HCT116 (cell line): ENCODE measurements around the gene BRD3OS.

Experiments used
- EZH2 ChIP-seq: fragments of 200-600 bp; sonication (generic); IDR thresholded peaks from 2 replicates; pipeline ENCODE4 v1.6.1; 2017; ENCODE audit warnings: antibody characterized with exemption, mixed run types
- YY1 ChIP-seq: IDR thresholded peaks from 2 replicates; pipeline ENCODE4 v1.6.1; 2011; ENCODE audit warnings: low read length, low read depth, moderate library complexity, mild to moderate bottlenecking; ENCODE audit not compliant: insufficient replicate concordance; ENCODE audit errors: extremely low read depth
- TF ChIP-seq, protein P1 (sequence below), 3 experiments: fragments of 200-600 bp in 1 of 3; sonication (generic) in 1 of 3; IDR thresholded peaks in 2 of 3; conservative IDR thresholded peaks in 1 of 3; 2 replicates each; pipeline ENCODE4 v1.5.1; 2012 to 2017; ENCODE audit warnings: low read depth in 2 of 3, low read length in 2 of 3, antibody characterized with exemption in 1 of 3, borderline replicate concordance in 1 of 3, control low read depth in 1 of 3, mild to moderate bottlenecking in 1 of 3, mixed read lengths in 1 of 3, mixed run types in 1 of 3, moderate library complexity in 1 of 3; ENCODE audit not compliant: insufficient read depth in 1 of 3

DNA sequence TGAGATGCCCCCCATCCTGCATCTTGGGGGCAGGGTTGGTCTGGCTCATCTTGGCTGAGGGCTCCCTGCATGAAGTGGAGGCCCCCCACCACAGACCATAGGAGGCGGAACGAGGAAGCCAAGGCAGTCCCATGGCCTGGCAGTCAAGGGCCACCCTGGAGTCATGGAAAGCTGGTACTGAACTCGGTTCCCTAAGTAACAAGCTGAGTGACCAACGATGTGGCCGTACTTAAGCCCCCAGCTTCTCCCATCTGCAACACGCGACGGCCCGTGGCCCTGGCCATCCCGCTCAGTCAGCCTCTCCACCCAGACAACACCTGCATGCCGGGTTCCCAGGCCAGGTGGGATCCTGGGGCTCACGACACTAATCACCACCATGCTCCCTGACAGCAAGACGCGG, 25.4 kb downstream of the BRD3OS start:
- TF ChIP-seq EZH2: no peak
- TF ChIP-seq YY1: no peak
- TF ChIP-seq, protein P1, sequence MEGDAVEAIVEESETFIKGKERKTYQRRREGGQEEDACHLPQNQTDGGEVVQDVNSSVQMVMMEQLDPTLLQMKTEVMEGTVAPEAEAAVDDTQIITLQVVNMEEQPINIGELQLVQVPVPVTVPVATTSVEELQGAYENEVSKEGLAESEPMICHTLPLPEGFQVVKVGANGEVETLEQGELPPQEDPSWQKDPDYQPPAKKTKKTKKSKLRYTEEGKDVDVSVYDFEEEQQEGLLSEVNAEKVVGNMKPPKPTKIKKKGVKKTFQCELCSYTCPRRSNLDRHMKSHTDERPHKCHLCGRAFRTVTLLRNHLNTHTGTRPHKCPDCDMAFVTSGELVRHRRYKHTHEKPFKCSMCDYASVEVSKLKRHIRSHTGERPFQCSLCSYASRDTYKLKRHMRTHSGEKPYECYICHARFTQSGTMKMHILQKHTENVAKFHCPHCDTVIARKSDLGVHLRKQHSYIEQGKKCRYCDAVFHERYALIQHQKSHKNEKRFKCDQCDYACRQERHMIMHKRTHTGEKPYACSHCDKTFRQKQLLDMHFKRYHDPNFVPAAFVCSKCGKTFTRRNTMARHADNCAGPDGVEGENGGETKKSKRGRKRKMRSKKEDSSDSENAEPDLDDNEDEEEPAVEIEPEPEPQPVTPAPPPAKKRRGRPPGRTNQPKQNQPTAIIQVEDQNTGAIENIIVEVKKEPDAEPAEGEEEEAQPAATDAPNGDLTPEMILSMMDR (IDR thresholded peaks at IDR 0.05 in 2 of 3, conservative IDR thresholded peaks at IDR 0.05 in 1 of 3; ENCODE audit: borderline replicate concordance in 1 of 3, insufficient read depth in 1 of 3, low read depth in 2 of 3, low read length in 2 of 3): no peak
